Esophagus muscularis mucosa (tissue), 4 donors: Measurements from ENCODE around the gene AFP. TPM values are rescaled to one million over a fixed set of nuclear protein-coding genes. Genes with fewer than 3 reads are reported as not detected.

Experiments
- DNase-seq: peaks from one replicate; pipeline ENCODE4 v3.0.0-alpha.2; 2017; ENCODE audit errors: extremely low spot score
- H3K27ac ChIP-seq, 4 donors: fragments of 200-600 bp; sonication (generic); replicated peaks in 1 of 4; 1 replicate in 3 of 4; 2 replicates in 1 of 4; pipeline ENCODE4 v1.5.1; 2016 to 2019; ENCODE audit warnings: mild to moderate bottlenecking in 1 of 4
- H3K27me3 ChIP-seq, 4 donors: fragments of 200-600 bp; sonication (generic); one replicate each; pipeline versions ENCODE4 v1.5.1 to v1.6.0; 2016 to 2019
- H3K36me3 ChIP-seq, 4 donors: fragments of 200-600 bp; sonication (generic); one replicate each; pipeline ENCODE4 v1.5.1; 2016 to 2019
- H3K4me1 ChIP-seq, 4 donors: fragments of 200-600 bp; sonication (generic); one replicate each; pipeline ENCODE4 v1.5.1; 2016 to 2019
- H3K4me3 ChIP-seq, 4 donors: fragments of 200-600 bp; sonication (generic); 1 replicate in 2 of 4; 2 replicates in 2 of 4; pipeline ENCODE4 v1.5.1; 2016 to 2019; ENCODE audit warnings: mild to moderate bottlenecking in 4 of 4, moderate library complexity in 1 of 4
- H3K9me3 ChIP-seq, 4 donors: fragments of 200-600 bp; sonication (generic); 1 replicate in 3 of 4; 2 replicates in 1 of 4; pipeline ENCODE4 v1.5.1; 2016 to 2019
- EP300 ChIP-seq: sonication (generic); formaldehyde crosslinking; IDR thresholded peaks from one replicate; pipeline ENCODE4 v1.6.1; 2017; ENCODE audit warnings: antibody characterized with exemption
- POLR2A ChIP-seq: fragments of 450-650 bp; IDR thresholded peaks from one replicate; pipeline ENCODE4 v1.6.1; 2017; ENCODE audit warnings: antibody characterized with exemption, moderate library complexity, mild to moderate bottlenecking, low read depth
- POLR2AphosphoS5 ChIP-seq, 2 donors: sonication (generic); formaldehyde crosslinking; IDR thresholded peaks; one replicate each; pipeline ENCODE4 v1.6.1; 2017; ENCODE audit warnings: antibody characterized with exemption in 2 of 2
- WGBS: methylation state at CpG from one replicate; pipeline ENCODE4 v1.1.5; 2018; 5-methylcytosine and 5-hydroxymethylcytosine counted together
- intact Hi-C: fragments of 100-400 bp; cut with DNase I; formaldehyde crosslinking; loops from one replicate; pipeline ENCODE4 v1.15.1; 2023
- total RNA-seq, 4 donors: library from RNA; depleted of rRNA; stranded (reverse); fragments of >200 nt; gene quantifications; one replicate each; pipeline versions ENCODE4 v1.1.0 to v1.2.1, GENCODE V29; 2016
- TF ChIP-seq, protein P1 (sequence below), 3 experiments: fragments of 200-600 bp in 2 of 3; fragments of 450-650 bp in 1 of 3; sonication (generic) in 2 of 3; IDR thresholded peaks; one replicate each; pipeline ENCODE4 v1.5.1; 2017 to 2019; ENCODE audit warnings: antibody characterized with exemption in 3 of 3, mild to moderate bottlenecking in 2 of 3, moderate library complexity in 1 of 3

The AFP gene
- total RNA-seq, 4 donors from 2014 or later, result not detected

DNA sequence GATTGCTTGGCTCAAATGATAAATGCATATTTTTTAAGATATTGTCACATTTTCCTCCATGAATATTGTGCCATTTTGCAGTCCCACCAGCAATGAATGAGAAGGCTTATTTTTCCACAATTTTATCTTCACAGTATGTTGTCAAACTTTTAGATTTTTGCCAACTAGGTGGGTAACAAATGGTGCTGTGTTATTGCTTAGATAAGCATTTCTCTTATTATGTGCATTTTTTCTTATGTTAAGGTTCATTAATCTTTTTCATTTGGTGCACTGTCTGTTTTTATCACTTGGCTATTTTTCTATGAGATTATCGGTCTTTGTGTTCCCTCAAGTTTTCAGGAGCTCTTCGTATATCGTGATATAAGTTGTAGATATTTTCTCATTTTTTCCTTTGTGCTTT is 32.1 kb downstream of the AFP start:
- H3K9me3 ChIP-seq, result no peaks in the 10 kb centered on the region
- H3K4me1 ChIP-seq, result no peaks in the 10 kb centered on the region
- 96% methylated on average over 3 of the region's 3 CpGs for WGBS
- H3K27me3 ChIP-seq, result no peaks in the 10 kb centered on the region
- H3K27ac ChIP-seq, result no peak overlapping the region
- DNase-seq, result no peak
- H3K36me3 ChIP-seq, result no peaks in the 10 kb centered on the region
- intact Hi-C loops, result no loop called here
- TF ChIP-seq POLR2AphosphoS5 (IDR thresholded peaks at IDR 0.05), result no peak
- TF ChIP-seq EP300, result no peak
- no peak for TF ChIP-seq POLR2A
- TF ChIP-seq, protein P1, sequence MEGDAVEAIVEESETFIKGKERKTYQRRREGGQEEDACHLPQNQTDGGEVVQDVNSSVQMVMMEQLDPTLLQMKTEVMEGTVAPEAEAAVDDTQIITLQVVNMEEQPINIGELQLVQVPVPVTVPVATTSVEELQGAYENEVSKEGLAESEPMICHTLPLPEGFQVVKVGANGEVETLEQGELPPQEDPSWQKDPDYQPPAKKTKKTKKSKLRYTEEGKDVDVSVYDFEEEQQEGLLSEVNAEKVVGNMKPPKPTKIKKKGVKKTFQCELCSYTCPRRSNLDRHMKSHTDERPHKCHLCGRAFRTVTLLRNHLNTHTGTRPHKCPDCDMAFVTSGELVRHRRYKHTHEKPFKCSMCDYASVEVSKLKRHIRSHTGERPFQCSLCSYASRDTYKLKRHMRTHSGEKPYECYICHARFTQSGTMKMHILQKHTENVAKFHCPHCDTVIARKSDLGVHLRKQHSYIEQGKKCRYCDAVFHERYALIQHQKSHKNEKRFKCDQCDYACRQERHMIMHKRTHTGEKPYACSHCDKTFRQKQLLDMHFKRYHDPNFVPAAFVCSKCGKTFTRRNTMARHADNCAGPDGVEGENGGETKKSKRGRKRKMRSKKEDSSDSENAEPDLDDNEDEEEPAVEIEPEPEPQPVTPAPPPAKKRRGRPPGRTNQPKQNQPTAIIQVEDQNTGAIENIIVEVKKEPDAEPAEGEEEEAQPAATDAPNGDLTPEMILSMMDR (IDR thresholded peaks at IDR 0.05), result no peak
- no peak overlapping the region for H3K4me3 ChIP-seq

DNA sequence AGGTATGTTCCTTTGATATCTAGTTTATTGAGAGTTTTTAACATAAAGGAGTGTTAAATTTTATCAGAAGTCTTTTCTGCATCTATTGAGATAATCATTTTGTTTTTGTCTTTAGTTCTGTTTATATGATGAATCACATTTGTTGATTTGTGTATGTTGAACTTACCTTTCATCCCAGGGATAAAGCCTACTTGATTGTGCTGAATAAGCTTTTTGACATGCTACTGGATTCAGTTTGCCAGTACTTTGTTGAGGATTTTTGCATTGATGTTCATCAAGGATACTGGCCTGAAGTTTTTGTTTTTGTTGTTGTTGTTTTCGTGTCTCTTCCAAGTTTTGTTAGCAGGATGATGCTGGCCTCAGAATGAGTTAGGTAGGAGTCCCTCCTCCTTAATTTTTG is 34.7 kb downstream of the AFP start:
- H3K4me3 ChIP-seq, result no peak overlapping the region
- DNase-seq, result no peak
- no peaks in the 10 kb centered on the region for H3K4me1 ChIP-seq
- no peaks in the 10 kb centered on the region for H3K36me3 ChIP-seq
- no peaks in the 10 kb centered on the region for H3K27me3 ChIP-seq
- TF ChIP-seq EP300, result no peak
- no peak for TF ChIP-seq POLR2A
- TF ChIP-seq, protein P1 (IDR thresholded peaks at IDR 0.05), result no peak
- TF ChIP-seq POLR2AphosphoS5 (IDR thresholded peaks at IDR 0.05), result no peak
- 79% methylated on average over 1 of the region's 1 CpG for WGBS
- intact Hi-C loops, result no loop called here
- no peak overlapping the region for H3K27ac ChIP-seq
- no peaks in the 10 kb centered on the region for H3K9me3 ChIP-seq

DNA sequence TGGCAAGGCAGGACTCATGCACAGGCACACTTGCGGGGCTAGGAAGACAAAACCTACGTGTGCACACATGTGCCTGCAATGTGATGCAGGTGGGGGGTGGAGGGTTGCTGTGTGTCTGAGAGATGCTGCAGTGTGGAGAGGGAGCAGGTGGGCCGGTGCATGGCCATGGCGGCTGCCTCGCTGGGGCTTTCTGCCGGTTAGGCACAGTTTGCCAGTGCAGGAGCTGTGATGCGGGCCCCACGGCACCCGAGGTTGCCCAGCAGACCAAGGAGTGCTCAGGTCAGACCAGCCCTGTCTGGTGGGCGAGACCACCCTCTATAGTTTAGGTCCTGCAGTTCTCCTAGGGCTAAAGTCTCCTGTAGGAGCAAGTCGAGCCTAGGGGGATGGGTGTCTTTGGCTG is 41.2 kb downstream of the AFP start:
- intact Hi-C loops, result no loop called here
- no peak overlapping the region for H3K27ac ChIP-seq
- H3K36me3 ChIP-seq, result no peaks in the 10 kb centered on the region
- TF ChIP-seq, protein P1 (IDR thresholded peaks at IDR 0.05), result no peak
- TF ChIP-seq POLR2AphosphoS5 (IDR thresholded peaks at IDR 0.05) (no peak), EP300 (no peak), POLR2A (no peak)
- H3K27me3 ChIP-seq, result no peaks in the 10 kb centered on the region
- no peak overlapping the region for H3K4me3 ChIP-seq
- DNase-seq, result no peak
- H3K9me3 ChIP-seq, result no peaks in the 10 kb centered on the region
- no peaks in the 10 kb centered on the region for H3K4me1 ChIP-seq
- WGBS, result 68% methylated on average over 6 of the region's 11 CpGs

DNA sequence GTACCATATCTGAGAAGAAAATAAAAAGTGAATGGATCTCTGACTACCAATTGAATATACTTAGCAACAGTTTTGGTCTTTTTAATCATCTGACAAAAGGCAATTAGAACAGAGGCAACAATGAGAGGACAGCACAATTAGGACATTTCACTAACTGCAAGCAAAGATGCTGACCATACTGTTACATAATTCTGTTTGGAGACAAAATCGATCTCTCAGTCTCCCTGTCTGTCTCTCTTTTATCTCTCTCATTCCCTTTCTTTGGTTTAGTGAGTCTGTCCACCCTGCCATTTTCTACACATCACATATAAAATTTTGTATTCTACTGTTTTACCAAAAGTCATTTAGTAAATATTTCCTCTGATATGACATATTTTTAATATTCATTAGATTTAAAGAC is 43.3 kb downstream of the AFP start:
- Histone ChIP-seq H3K9me3 (no peaks in the 10 kb centered on the region), H3K4me1 (no peaks in the 10 kb centered on the region), H3K27ac (no peak overlapping the region), H3K27me3 (no peaks in the 10 kb centered on the region), H3K4me3 (no peak overlapping the region), H3K36me3 (no peaks in the 10 kb centered on the region)
- DNase-seq, result no peak
- 65% methylated on average over 1 of the region's 1 CpG for WGBS
- intact Hi-C loops, result no loop called here
- no peak for TF ChIP-seq EP300
- TF ChIP-seq POLR2AphosphoS5 (IDR thresholded peaks at IDR 0.05), result no peak
- TF ChIP-seq, protein P1 (IDR thresholded peaks at IDR 0.05), result no peak
- no peak for TF ChIP-seq POLR2A

DNA sequence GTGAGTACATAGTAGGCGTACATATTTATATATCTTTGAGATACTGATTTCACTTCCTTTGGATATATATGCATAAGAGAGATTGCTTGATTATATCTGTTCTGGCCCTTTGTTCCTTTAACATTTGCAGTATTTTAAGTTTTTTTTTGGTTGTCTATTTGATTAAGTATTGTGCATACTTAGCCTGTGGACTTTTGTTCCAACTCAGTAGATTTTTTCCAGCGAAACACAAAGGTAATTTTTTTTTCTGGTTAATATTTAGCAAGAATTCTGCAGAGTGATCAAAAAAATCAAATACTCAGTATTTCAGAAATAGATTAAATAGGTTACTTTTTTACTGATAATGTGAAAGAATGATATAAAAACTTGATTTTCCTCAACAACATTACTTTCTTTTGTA is 45.3 kb downstream of the AFP start, which contains the start of gene AFM:
AFM (plus strand) TSS at position 388 of the 400 bp plus-strand sequence. CDS start 31 bp downstream, outside the sequence.
- TF ChIP-seq EP300 (no peak), POLR2AphosphoS5 (IDR thresholded peaks at IDR 0.05) (no peak), POLR2A (no peak)
- TF ChIP-seq, protein P1 (IDR thresholded peaks at IDR 0.05), result no peak
- H3K27ac ChIP-seq, result no peak within 1 kb of the TSS
- intact Hi-C loops, result no loop called here
- H3K9me3 ChIP-seq, result no peaks in the 10 kb centered on the region
- no peak for DNase-seq
- no peaks in the 10 kb centered on the region for H3K4me1 ChIP-seq
- H3K4me3 ChIP-seq, result no peak within 1 kb of the TSS
- H3K27me3 ChIP-seq, result no peaks in the 10 kb centered on the region
- no peaks in the 10 kb centered on the region for H3K36me3 ChIP-seq
- WGBS, result 38% methylated on average over 2 of the region's 2 CpGs
